Measurements from ENCODE around the gene DOCK4. TPM values are rescaled to one million over a fixed set of nuclear protein-coding genes. Genes with fewer than 3 reads are reported as not detected.
"Not testable (repeated sequence)": the region's sequence is repeated elsewhere in the genome, so short reads cannot be mapped to it uniquely, and the experiment has no call there.

DOCK4 gene
- total RNA-seq, 1 donor from 2014 or later, result 10.6 TPM

- H3K4me3 ChIP-seq (ENCODE audit: low read depth, low read length), result no peak overlapping the region
- peak; percentile 35 for DNase-seq (ENCODE audit: low read depth)
- no peak for TF ChIP-seq CTCF (conservative IDR thresholded peaks at IDR 0.05; ENCODE audit: low read depth, low read length)
Measured at GRCh38 chr7:111931016-111931517, 275.1 kb downstream of the DOCK4 start.

DNA sequence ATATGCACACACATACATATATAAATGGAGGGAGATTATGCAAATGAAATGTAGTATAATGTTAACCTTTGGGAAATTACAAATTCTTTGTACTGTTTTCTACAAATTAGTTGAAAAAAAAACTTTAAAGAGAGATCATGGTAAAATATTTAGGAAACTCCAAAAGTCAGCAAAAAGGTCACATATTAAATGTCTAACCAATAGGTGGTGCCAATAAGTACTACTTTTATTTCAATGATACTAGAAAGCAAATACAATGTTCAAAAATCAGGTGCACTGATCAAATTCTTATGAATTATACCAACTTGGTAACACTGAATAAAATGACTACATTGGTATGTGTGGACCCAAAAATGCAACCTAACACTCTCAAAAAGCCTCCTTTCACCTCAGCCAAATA, 276.9 kb downstream of the DOCK4 start:
- no peak for TF ChIP-seq CTCF (conservative IDR thresholded peaks at IDR 0.05; ENCODE audit: low read depth, low read length)
- DNase-seq (ENCODE audit: low read depth), result no peak
- no peak overlapping the region for H3K4me3 ChIP-seq (ENCODE audit: low read depth, low read length)

GRCh38 chr7:111927353-111928019, 278.7 kb downstream of the DOCK4 start:
- TF ChIP-seq CTCF (conservative IDR thresholded peaks at IDR 0.05; ENCODE audit: low read depth, low read length), result no peak
- no peak overlapping the region for H3K4me3 ChIP-seq (ENCODE audit: low read depth, low read length)
- no peak for DNase-seq (ENCODE audit: low read depth)

GRCh38 chr7:111920329-111920728, 285.9 kb downstream of the DOCK4 start:
- no peak overlapping the region for H3K4me3 ChIP-seq (ENCODE audit: low read depth, low read length)
- DNase-seq (ENCODE audit: low read depth), result no peak
- TF ChIP-seq CTCF (conservative IDR thresholded peaks at IDR 0.05; ENCODE audit: low read depth, low read length), result no peak

GRCh38 chr7:111919631-111920179, 286.5 kb downstream of the DOCK4 start:
- no peak for DNase-seq (ENCODE audit: low read depth)
- TF ChIP-seq CTCF (conservative IDR thresholded peaks at IDR 0.05; ENCODE audit: low read depth, low read length), result no peak
- no peak overlapping the region for H3K4me3 ChIP-seq (ENCODE audit: low read depth, low read length)

GRCh38 chr7:111919164-111919563, 287.0 kb downstream of the DOCK4 start:
- DNase-seq (ENCODE audit: low read depth), result no peak
- no peak overlapping the region for H3K4me3 ChIP-seq (ENCODE audit: low read depth, low read length)
- no peak for TF ChIP-seq CTCF (conservative IDR thresholded peaks at IDR 0.05; ENCODE audit: low read depth, low read length)

DNA sequence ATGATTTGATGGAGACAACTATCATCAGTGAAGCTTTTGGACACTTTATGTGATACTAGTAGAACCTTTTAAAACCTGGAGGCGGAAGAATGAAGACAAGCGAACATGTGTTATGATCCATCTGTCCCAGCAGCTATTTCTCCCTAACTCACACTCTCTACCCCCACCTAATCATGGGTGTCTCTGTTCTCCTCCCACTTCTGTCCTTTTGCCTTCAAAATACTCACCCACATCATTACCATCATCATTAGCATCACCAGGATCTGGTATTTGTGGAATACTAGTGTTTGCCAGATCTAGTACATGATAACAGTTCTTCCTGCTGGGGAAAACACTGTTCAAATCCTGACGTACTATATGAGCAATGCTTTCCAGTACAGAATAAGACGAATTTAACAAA, 287.7 kb downstream of the DOCK4 start:
- no peak overlapping the region for H3K4me3 ChIP-seq (ENCODE audit: low read depth, low read length)
- no peak for DNase-seq (ENCODE audit: low read depth)
- no peak for TF ChIP-seq CTCF (conservative IDR thresholded peaks at IDR 0.05; ENCODE audit: low read depth, low read length)

- not testable (repeated sequence) for DNase-seq (ENCODE audit: low read depth); H3K4me3 ChIP-seq (ENCODE audit: low read depth, low read length)
Measured at GRCh38 chr7:111917404-111917803, 288.8 kb downstream of the DOCK4 start.
